ENCODE results near the gene VGLL4. TPM values are rescaled to one million over a fixed set of nuclear protein-coding genes. Genes with fewer than 3 reads are reported as not detected.
"Not testable (repeated sequence)": the region's sequence is repeated elsewhere in the genome, so short reads cannot be mapped to it uniquely, and the experiment has no call there.

Gene VGLL4
- polyA plus RNA-seq, 4 donors: 26.6 to 54.8 (median 38.4) TPM

- H3K4me3 ChIP-seq (ENCODE audit: low read depth in 1 of 3, low read length in 3 of 3): no peak overlapping the region
- FAIRE-seq (no peak), DNase-seq (no peak)
- 59 to 85% (median 77%) methylated on average over 9 of the region's 9 CpGs for WGBS, 3 donors
- H3K27me3 ChIP-seq (ENCODE audit: control insufficient read depth in 3 of 3, insufficient read depth in 3 of 3, low read length in 3 of 3): no peaks in the 10 kb centered on the region
- H3K9me3 ChIP-seq (ENCODE audit: control insufficient read depth in 2 of 2, insufficient read depth in 1 of 2, low read depth in 1 of 2, low read length in 1 of 2): no peaks in the 10 kb centered on the region
- H3K4me1 ChIP-seq (ENCODE audit: control insufficient read depth in 3 of 3, insufficient read depth in 2 of 3, low read depth in 1 of 3, low read length in 2 of 3): peaks cover 0 to 13% (median 0%) of the 10 kb centered on the region in 3 donors
- H3K27ac ChIP-seq (ENCODE audit: low read depth in 1 of 3, low read length in 2 of 3): peak overlapping the region in 2 of 3 donors; percentile 51 to 93
- peaks cover 0 to 21% (median 5%) of the 10 kb centered on the region in 3 donors for H3K36me3 ChIP-seq (ENCODE audit: control insufficient read depth in 3 of 3, insufficient read depth in 2 of 3, low read depth in 1 of 3, low read length in 3 of 3)
These were observed 40.1 kb downstream of the VGLL4 start for GRCh38 chr3:11603628-11604027.

GRCh38 chr3:11602886-11603527 is 40.7 kb downstream of the VGLL4 start:
- 82 to 94% (median 89%) methylated on average over 5 of the region's 5 CpGs for WGBS, 3 donors
- Histone ChIP-seq H3K9me3 (ENCODE audit: control insufficient read depth in 2 of 2, insufficient read depth in 1 of 2, low read depth in 1 of 2, low read length in 1 of 2) (peaks cover 0 to 1% of the 10 kb centered on the region in 2 donors), H3K27ac (ENCODE audit: low read depth in 1 of 3, low read length in 2 of 3) (peak overlapping the region in 2 of 3 donors; percentile 51 to 93), H3K4me1 (ENCODE audit: control insufficient read depth in 3 of 3, insufficient read depth in 2 of 3, low read depth in 1 of 3, low read length in 2 of 3) (peaks cover 0 to 13% (median 0%) of the 10 kb centered on the region in 3 donors), H3K4me3 (ENCODE audit: low read depth in 1 of 3, low read length in 3 of 3) (no peak overlapping the region), H3K27me3 (ENCODE audit: control insufficient read depth in 3 of 3, insufficient read depth in 3 of 3, low read length in 3 of 3) (no peaks in the 10 kb centered on the region), H3K36me3 (ENCODE audit: control insufficient read depth in 3 of 3, insufficient read depth in 2 of 3, low read depth in 1 of 3, low read length in 3 of 3) (peaks cover 0 to 22% (median 5%) of the 10 kb centered on the region in 3 donors)
- FAIRE-seq (no peak), DNase-seq (no peak)

- DNase-seq (no peak), FAIRE-seq (no peak)
- no peak overlapping the region for H3K27ac ChIP-seq (ENCODE audit: low read depth in 1 of 3, low read length in 2 of 3)
- no peak overlapping the region for H3K4me3 ChIP-seq (ENCODE audit: low read depth in 1 of 3, low read length in 3 of 3)
- peaks cover 0 to 13% (median 0%) of the 10 kb centered on the region in 3 donors for H3K4me1 ChIP-seq (ENCODE audit: control insufficient read depth in 3 of 3, insufficient read depth in 2 of 3, low read depth in 1 of 3, low read length in 2 of 3)
- 76 to 80% (median 77%) methylated on average over 11 of the region's 11 CpGs for WGBS, 3 donors
- peaks cover 0 to 7% of the 10 kb centered on the region in 2 donors for H3K9me3 ChIP-seq (ENCODE audit: control insufficient read depth in 2 of 2, insufficient read depth in 1 of 2, low read depth in 1 of 2, low read length in 1 of 2)
- peaks cover 3 to 24% (median 5%) of the 10 kb centered on the region in 3 donors for H3K36me3 ChIP-seq (ENCODE audit: control insufficient read depth in 3 of 3, insufficient read depth in 2 of 3, low read depth in 1 of 3, low read length in 3 of 3)
- no peaks in the 10 kb centered on the region for H3K27me3 ChIP-seq (ENCODE audit: control insufficient read depth in 3 of 3, insufficient read depth in 3 of 3, low read length in 3 of 3)
These were observed 41.4 kb downstream of the VGLL4 start for GRCh38 chr3:11602239-11602840.

GRCh38 chr3:11601446-11602238 is 42.1 kb downstream of the VGLL4 start:
- Histone ChIP-seq H3K4me1 (ENCODE audit: control insufficient read depth in 3 of 3, insufficient read depth in 2 of 3, low read depth in 1 of 3, low read length in 2 of 3) (peaks cover 0 to 13% (median 0%) of the 10 kb centered on the region in 3 donors), H3K27ac (ENCODE audit: low read depth in 1 of 3, low read length in 2 of 3) (peak overlapping the region in 1 of 3 donors; percentile 82)
- no peak for FAIRE-seq

GRCh38 chr3:11600501-11601282 is 43.0 kb downstream of the VGLL4 start:
- FAIRE-seq (no peak), DNase-seq (peak; percentile 40 to 89)
- no peak overlapping the region for H3K4me3 ChIP-seq (ENCODE audit: low read depth in 1 of 3, low read length in 3 of 3)
- H3K27ac ChIP-seq (ENCODE audit: low read depth in 1 of 3, low read length in 2 of 3): peak overlapping the region; percentile 9 to 82 (median 36)
- peaks cover 0 to 13% (median 0%) of the 10 kb centered on the region in 3 donors for H3K4me1 ChIP-seq (ENCODE audit: control insufficient read depth in 3 of 3, insufficient read depth in 2 of 3, low read depth in 1 of 3, low read length in 2 of 3)
- peaks cover 3 to 19% (median 5%) of the 10 kb centered on the region in 3 donors for H3K36me3 ChIP-seq (ENCODE audit: control insufficient read depth in 3 of 3, insufficient read depth in 2 of 3, low read depth in 1 of 3, low read length in 3 of 3)
- H3K27me3 ChIP-seq (ENCODE audit: control insufficient read depth in 3 of 3, insufficient read depth in 3 of 3, low read length in 3 of 3): no peaks in the 10 kb centered on the region
- WGBS, 3 donors: 23 to 57% (median 49%) methylated on average over 17 to 18 of the region's 18 CpGs
- peaks cover 0 to 7% of the 10 kb centered on the region in 2 donors for H3K9me3 ChIP-seq (ENCODE audit: control insufficient read depth in 2 of 2, insufficient read depth in 1 of 2, low read depth in 1 of 2, low read length in 1 of 2)

More at GRCh38 chr3:11601446-11602238, 42.1 kb downstream of the VGLL4 start:
- Histone ChIP-seq H3K4me3 (ENCODE audit: low read depth in 1 of 3, low read length in 3 of 3) (no peak overlapping the region), H3K36me3 (ENCODE audit: control insufficient read depth in 3 of 3, insufficient read depth in 2 of 3, low read depth in 1 of 3, low read length in 3 of 3) (peaks cover 3 to 22% (median 5%) of the 10 kb centered on the region in 3 donors), H3K9me3 (ENCODE audit: control insufficient read depth in 2 of 2, insufficient read depth in 1 of 2, low read depth in 1 of 2, low read length in 1 of 2) (peaks cover 0 to 7% of the 10 kb centered on the region in 2 donors), H3K27me3 (ENCODE audit: control insufficient read depth in 3 of 3, insufficient read depth in 3 of 3, low read length in 3 of 3) (no peaks in the 10 kb centered on the region)
- DNase-seq: no peak
- WGBS, 3 donors: 59 to 65% (median 61%) methylated on average over 21 of the region's 21 CpGs

- H3K27me3 ChIP-seq (ENCODE audit: control insufficient read depth in 3 of 3, insufficient read depth in 3 of 3, low read length in 3 of 3): no peaks in the 10 kb centered on the region
- WGBS, 3 donors: 86 to 94% (median 93%) methylated on average over 7 of the region's 7 CpGs
These were observed 47.3 kb downstream of the VGLL4 start for GRCh38 chr3:11596387-11596786.

GRCh38 chr3:11595024-11595423 is 48.7 kb downstream of the VGLL4 start:
- DNase-seq; H3K27me3 ChIP-seq (ENCODE audit: control insufficient read depth in 3 of 3, insufficient read depth in 3 of 3, low read length in 3 of 3); H3K4me3 ChIP-seq (ENCODE audit: low read depth in 1 of 3, low read length in 3 of 3); FAIRE-seq; H3K9me3 ChIP-seq (ENCODE audit: control insufficient read depth in 2 of 2, insufficient read depth in 1 of 2, low read depth in 1 of 2, low read length in 1 of 2); H3K27ac ChIP-seq (ENCODE audit: low read depth in 1 of 3, low read length in 2 of 3): not testable (repeated sequence)
- WGBS, 3 donors: 90 to 97% (median 94%) methylated on average over 4 to 5 of the region's 5 CpGs
- Histone ChIP-seq H3K36me3 (ENCODE audit: control insufficient read depth in 3 of 3, insufficient read depth in 2 of 3, low read depth in 1 of 3, low read length in 3 of 3) (peaks cover 0 to 15% (median 3%) of the 10 kb centered on the region in 3 donors), H3K4me1 (ENCODE audit: control insufficient read depth in 3 of 3, insufficient read depth in 2 of 3, low read depth in 1 of 3, low read length in 2 of 3) (peaks cover 0 to 16% (median 0%) of the 10 kb centered on the region in 3 donors)

More at GRCh38 chr3:11596387-11596786, 47.3 kb downstream of the VGLL4 start:
- peaks cover 0 to 22% (median 0%) of the 10 kb centered on the region in 3 donors for H3K4me1 ChIP-seq (ENCODE audit: control insufficient read depth in 3 of 3, insufficient read depth in 2 of 3, low read depth in 1 of 3, low read length in 2 of 3)
- H3K27ac ChIP-seq (ENCODE audit: low read depth in 1 of 3, low read length in 2 of 3): no peak overlapping the region
- FAIRE-seq: no peak
- peaks cover 3 to 23% (median 3%) of the 10 kb centered on the region in 3 donors for H3K36me3 ChIP-seq (ENCODE audit: control insufficient read depth in 3 of 3, insufficient read depth in 2 of 3, low read depth in 1 of 3, low read length in 3 of 3)
- H3K4me3 ChIP-seq (ENCODE audit: low read depth in 1 of 3, low read length in 3 of 3): no peak overlapping the region
- no peak for DNase-seq
- H3K9me3 ChIP-seq (ENCODE audit: control insufficient read depth in 2 of 2, insufficient read depth in 1 of 2, low read depth in 1 of 2, low read length in 1 of 2): peaks cover 0 to 7% of the 10 kb centered on the region in 2 donors

Measured in small intestine (tissue), 7 donors.